Fibroblast of lung (primary cell): Measurements from ENCODE around the gene PLEKHA7. TPM values are rescaled to one million over a fixed set of nuclear protein-coding genes. Genes with fewer than 3 reads are reported as not detected.
A peak's percentile ranks its signal among the peaks of the same experiment; 100 is the strongest.

Experiments used
- DNase-seq, 2 donors: peaks; one replicate each; pipeline versions ENCODE4 v3.0.0 to v3.0.0-alpha.2; 2010; ENCODE audit warnings: low read depth in 2 of 2
- H2AFZ ChIP-seq: 2 replicates; pipeline ENCODE4 v1.5.1; 2012; ENCODE audit warnings: low read length, control low read depth, inconsistent platforms
- H3K27ac ChIP-seq: 2 replicates; pipeline ENCODE4 v1.5.1; 2011; ENCODE audit warnings: low read length, control low read depth; ENCODE audit not compliant: insufficient read depth
- H3K27me3 ChIP-seq: 2 replicates; pipeline ENCODE4 v1.5.1; 2011; ENCODE audit warnings: mild to moderate bottlenecking, low read length; ENCODE audit not compliant: control insufficient read depth, insufficient read depth
- H3K36me3 ChIP-seq: 2 replicates; pipeline ENCODE4 v1.5.1; 2011; ENCODE audit warnings: low read length; ENCODE audit not compliant: control insufficient read depth, insufficient read depth
- H3K4me1 ChIP-seq: 2 replicates; pipeline ENCODE4 v1.5.1; 2011; ENCODE audit warnings: low read length; ENCODE audit not compliant: control insufficient read depth, insufficient read depth; ENCODE audit errors: extremely low read depth
- H3K4me2 ChIP-seq: 2 replicates; pipeline ENCODE4 v1.5.1; 2011; ENCODE audit warnings: low read length, control low read depth; ENCODE audit not compliant: insufficient read depth; ENCODE audit errors: extremely low read depth
- H3K4me3 ChIP-seq, 4 experiments: fragments of 200-600 bp in 1 of 4; sonication (generic) in 1 of 4; replicated peaks in 1 of 4; 2 replicates each; pipeline ENCODE4 v1.5.1; 2011 to 2016; ENCODE audit warnings: low read length in 4 of 4, low read depth in 3 of 4, mild to moderate bottlenecking in 3 of 4, control low read depth in 2 of 4, inconsistent platforms in 1 of 4, mixed read lengths in 1 of 4; ENCODE audit not compliant: insufficient read depth in 1 of 4; ENCODE audit errors: control extremely low read depth in 1 of 4
- H3K79me2 ChIP-seq: 2 replicates; pipeline ENCODE4 v1.5.1; 2012; ENCODE audit warnings: mild to moderate bottlenecking, low read length, inconsistent platforms; ENCODE audit not compliant: control insufficient read depth, insufficient read depth
- H3K9ac ChIP-seq: 2 replicates; pipeline ENCODE4 v1.5.1; 2011; ENCODE audit warnings: mild to moderate bottlenecking, low read length, control low read depth; ENCODE audit not compliant: insufficient read depth
- H3K9me3 ChIP-seq: 2 replicates; pipeline ENCODE4 v1.5.1; 2012; ENCODE audit warnings: low read depth, low read length; ENCODE audit not compliant: control insufficient read depth, insufficient read depth
- H4K20me1 ChIP-seq: 2 replicates; pipeline ENCODE4 v1.5.1; 2011; ENCODE audit warnings: low read length; ENCODE audit not compliant: control insufficient read depth, insufficient read depth; ENCODE audit errors: extremely low read depth
- EZH2 ChIP-seq: IDR thresholded peaks from 2 replicates; pipeline ENCODE4 v1.5.1; 2012; ENCODE audit warnings: low read length, control low read depth, mild to moderate bottlenecking; ENCODE audit errors: missing control alignments
- polyA plus RNA-seq, 2 donors: library from polyadenylated mRNA; depleted of rRNA in 1 of 2; stranded (reverse) in 1 of 2; unstranded in 1 of 2; fragments of >200 nt; gene quantifications; 2 replicates each; pipeline ENCODE4 v1.2.1, GENCODE V29; 2011 to 2012; ENCODE audit warnings: missing spikeins in 1 of 2
- total RNA-seq: library from RNA; depleted of rRNA; stranded (reverse); fragments of >200 nt; gene quantifications from 2 replicates; pipeline ENCODE4 v1.2.1, GENCODE V29; 2014
- TF ChIP-seq, protein P1 (sequence below), 2 donors: IDR thresholded peaks in 1 of 2; conservative IDR thresholded peaks in 1 of 2; 1 replicate in 1 of 2; 2 replicates in 1 of 2; pipeline ENCODE4 v1.5.1; 2011 to 2012; ENCODE audit warnings: low read length in 2 of 2, control low read depth in 1 of 2, inconsistent platforms in 1 of 2, low read depth in 1 of 2, mild to moderate bottlenecking in 1 of 2

The PLEKHA7 gene
- total and polyA plus RNA-seq, 2 donors (not counting 1 experiment from before 2014, with no cell fraction given): 0.11 to 0.17 TPM

DNA sequence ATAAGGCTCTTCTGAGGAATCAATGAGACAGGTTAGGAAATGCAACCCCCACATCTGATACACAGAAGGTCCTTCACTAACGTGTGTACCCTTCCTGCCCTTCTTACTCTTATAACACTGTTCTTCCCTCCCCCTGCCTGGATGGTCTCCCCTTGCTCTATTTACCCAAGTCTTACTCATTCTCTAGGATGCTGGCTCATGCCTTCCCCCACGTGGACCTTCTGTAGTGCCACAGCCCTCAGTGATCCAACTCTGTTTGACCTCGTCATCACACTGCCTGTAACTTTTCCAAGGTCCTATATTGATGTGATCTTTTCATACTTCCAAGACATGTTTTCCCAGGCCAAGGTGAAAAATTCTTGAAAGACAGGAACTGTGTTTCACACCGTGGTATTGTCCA, 195.9 kb downstream of the PLEKHA7 start:
- H3K4me2 ChIP-seq: no peak overlapping the region
- H3K36me3 ChIP-seq: no peaks in the 10 kb centered on the region
- peaks cover 12% of the 10 kb centered on the region for H3K27me3 ChIP-seq
- no peaks in the 10 kb centered on the region for H3K9me3 ChIP-seq
- H3K4me3 ChIP-seq: no peak overlapping the region
- TF ChIP-seq EZH2: no peak
- TF ChIP-seq, protein P1, sequence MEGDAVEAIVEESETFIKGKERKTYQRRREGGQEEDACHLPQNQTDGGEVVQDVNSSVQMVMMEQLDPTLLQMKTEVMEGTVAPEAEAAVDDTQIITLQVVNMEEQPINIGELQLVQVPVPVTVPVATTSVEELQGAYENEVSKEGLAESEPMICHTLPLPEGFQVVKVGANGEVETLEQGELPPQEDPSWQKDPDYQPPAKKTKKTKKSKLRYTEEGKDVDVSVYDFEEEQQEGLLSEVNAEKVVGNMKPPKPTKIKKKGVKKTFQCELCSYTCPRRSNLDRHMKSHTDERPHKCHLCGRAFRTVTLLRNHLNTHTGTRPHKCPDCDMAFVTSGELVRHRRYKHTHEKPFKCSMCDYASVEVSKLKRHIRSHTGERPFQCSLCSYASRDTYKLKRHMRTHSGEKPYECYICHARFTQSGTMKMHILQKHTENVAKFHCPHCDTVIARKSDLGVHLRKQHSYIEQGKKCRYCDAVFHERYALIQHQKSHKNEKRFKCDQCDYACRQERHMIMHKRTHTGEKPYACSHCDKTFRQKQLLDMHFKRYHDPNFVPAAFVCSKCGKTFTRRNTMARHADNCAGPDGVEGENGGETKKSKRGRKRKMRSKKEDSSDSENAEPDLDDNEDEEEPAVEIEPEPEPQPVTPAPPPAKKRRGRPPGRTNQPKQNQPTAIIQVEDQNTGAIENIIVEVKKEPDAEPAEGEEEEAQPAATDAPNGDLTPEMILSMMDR (conservative IDR thresholded peaks at IDR 0.05 in 1 of 2, IDR thresholded peaks at IDR 0.05 in 1 of 2; ENCODE audit: low read depth in 1 of 2, low read length in 2 of 2): no peak
- no peaks in the 10 kb centered on the region for H3K79me2 ChIP-seq
- peak; percentile 11 to 27 for DNase-seq
- H4K20me1 ChIP-seq: no peaks in the 10 kb centered on the region
- no peak overlapping the region for H3K27ac ChIP-seq
- H3K9ac ChIP-seq: no peak overlapping the region
- no peaks in the 10 kb centered on the region for H3K4me1 ChIP-seq
- H2AFZ ChIP-seq: no peak overlapping the region

DNA sequence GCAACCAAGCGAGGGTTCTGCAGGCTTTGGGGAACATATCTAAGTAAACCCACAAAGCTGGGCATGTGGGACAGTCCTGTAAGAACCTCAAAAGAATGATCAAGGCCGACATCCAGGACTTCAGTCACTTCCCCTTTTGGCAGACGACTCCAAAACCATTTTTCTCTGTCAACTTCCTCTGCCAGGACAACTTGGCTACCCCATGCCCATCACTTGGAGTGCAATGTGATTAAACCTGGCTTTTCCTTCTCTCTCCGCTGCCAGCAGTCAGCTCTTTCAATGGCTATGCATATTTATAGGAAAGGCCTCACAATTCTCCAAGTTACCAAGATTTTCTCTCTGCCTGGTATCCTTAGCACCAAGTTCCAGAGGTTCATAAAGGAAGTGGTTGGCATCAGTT, 196.9 kb downstream of the PLEKHA7 start:
- no peaks in the 10 kb centered on the region for H3K9me3 ChIP-seq
- peaks cover 14% of the 10 kb centered on the region for H3K27me3 ChIP-seq
- TF ChIP-seq, protein P1 (conservative IDR thresholded peaks at IDR 0.05 in 1 of 2, IDR thresholded peaks at IDR 0.05 in 1 of 2; ENCODE audit: low read depth in 1 of 2, low read length in 2 of 2): no peak
- TF ChIP-seq EZH2: no peak
- no peak overlapping the region for H3K4me2 ChIP-seq
- H2AFZ ChIP-seq: no peak overlapping the region
- DNase-seq: no peak
- no peaks in the 10 kb centered on the region for H3K79me2 ChIP-seq
- H4K20me1 ChIP-seq: no peaks in the 10 kb centered on the region
- H3K4me1 ChIP-seq: no peaks in the 10 kb centered on the region
- H3K4me3 ChIP-seq: no peak overlapping the region
- H3K27ac ChIP-seq: no peak overlapping the region
- no peaks in the 10 kb centered on the region for H3K36me3 ChIP-seq
- no peak overlapping the region for H3K9ac ChIP-seq

DNA sequence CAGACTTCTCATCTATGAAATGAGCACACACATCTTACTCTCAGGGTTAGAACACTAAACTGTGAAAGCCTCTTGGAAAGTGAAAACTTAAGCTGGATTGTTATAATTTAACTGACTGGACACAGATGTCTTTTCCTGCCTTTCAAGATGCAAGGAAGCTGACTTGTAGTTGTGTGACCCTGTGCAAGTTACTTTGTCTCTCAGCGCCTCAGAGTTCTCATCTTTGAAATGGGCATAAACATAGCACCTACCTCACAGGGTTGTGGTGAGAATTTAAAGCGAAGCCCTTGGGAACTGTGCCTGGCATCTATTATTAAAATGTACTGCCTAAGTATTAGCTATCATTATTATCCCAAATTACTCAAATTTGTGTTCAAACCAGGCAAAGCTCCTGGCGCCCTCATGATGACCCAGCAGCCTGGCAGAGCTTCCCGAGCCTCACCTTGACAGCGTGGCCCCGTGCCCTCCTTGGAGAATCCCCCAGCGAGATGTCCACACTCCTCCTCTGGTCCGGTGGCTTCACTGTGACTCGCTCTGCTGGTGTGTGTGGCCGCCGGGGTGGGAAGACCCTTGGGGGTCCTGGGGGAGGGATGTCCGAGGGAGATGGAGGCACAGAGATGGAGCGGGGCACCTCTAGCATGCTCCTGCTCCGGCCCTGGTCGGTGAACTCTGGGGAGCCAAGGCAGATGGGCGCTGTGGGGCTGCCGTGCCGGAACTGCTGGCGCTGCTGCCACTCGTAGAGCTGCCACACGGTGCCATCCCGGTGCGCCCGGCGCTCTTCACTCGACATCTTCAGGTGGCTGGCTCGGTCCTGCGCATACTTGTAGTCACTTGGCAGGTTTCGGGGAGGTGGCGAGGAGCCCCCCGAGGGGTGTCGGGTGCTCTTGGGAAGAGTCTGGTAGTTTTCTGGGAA, 197.6 kb downstream of the PLEKHA7 start:
- H3K4me1 ChIP-seq: no peaks in the 10 kb centered on the region
- H3K27me3 ChIP-seq: peaks cover 14% of the 10 kb centered on the region
- no peaks in the 10 kb centered on the region for H3K36me3 ChIP-seq
- no peak for DNase-seq
- H3K4me2 ChIP-seq: no peak overlapping the region
- no peaks in the 10 kb centered on the region for H3K9me3 ChIP-seq
- H4K20me1 ChIP-seq: no peaks in the 10 kb centered on the region
- H3K9ac ChIP-seq: no peak overlapping the region
- TF ChIP-seq, protein P1 (conservative IDR thresholded peaks at IDR 0.05 in 1 of 2, IDR thresholded peaks at IDR 0.05 in 1 of 2; ENCODE audit: low read depth in 1 of 2, low read length in 2 of 2): no peak
- no peak for TF ChIP-seq EZH2
- no peak overlapping the region for H3K27ac ChIP-seq
- H2AFZ ChIP-seq: no peak overlapping the region
- H3K79me2 ChIP-seq: no peaks in the 10 kb centered on the region
- H3K4me3 ChIP-seq: no peak overlapping the region
